Melanocyte of skin (primary cell): ENCODE measurements around the gene CA12. TPM values are rescaled to one million over a fixed set of nuclear protein-coding genes. Genes with fewer than 3 reads are reported as not detected.

Experiments used
- total RNA-seq, 2 donors: library from RNA; depleted of rRNA; stranded (reverse); fragments of >200 nt; gene quantifications; 2 replicates each; pipeline ENCODE4 v1.2.3, GENCODE V29; 2012

Gene CA12
- 1 to 10 TPM; 2.4 to 2.7 TPM for total RNA-seq

GRCh38 chr15:63381301-63382204 lies at the start of gene CA12:
CA12 (minus strand) TSS chr15:63381846; CDS start chr15:63381720, 126 bp downstream.

GRCh38 chr15:63277038-63277892 lies 104.4 kb downstream of the CA12 start, which contains the start of gene APH1B:
APH1B (plus strand) TSS chr15:63277605; CDS start chr15:63277624, 19 bp downstream.

Other genes with a start within 250 kb of the CA12 start
- 100 to 1,000 TPM; 159 to 233 TPM for gene RPS27L, start 224.4 kb downstream of the CA12 start, total RNA-seq
- 100 to 1,000 TPM in 1 of 2 donors, 10 to 100 TPM in 1; 57.5 to 123 TPM for gene RAB8B, start 192.2 kb downstream of the CA12 start, total RNA-seq
- gene APH1B, start 104.2 kb downstream of the CA12 start, total RNA-seq = 10 to 100 TPM; 39.3 to 43.7 TPM
- 10 to 100 TPM; 22.4 to 31.3 TPM for gene USP3, start 122.7 kb upstream of the CA12 start, total RNA-seq
- gene FBXL22, start 215.5 kb upstream of the CA12 start, total RNA-seq = under 1 TPM in 1 of 2 donors, not detected in 1; under 0.01 TPM